Endothelial cell (in vitro differentiated cells): ENCODE data around the gene GPR18. TPM values are rescaled to one million over a fixed set of nuclear protein-coding genes. Genes with fewer than 3 reads are reported as not detected.

Experiments
- DNase-seq: peaks from one replicate; pipeline ENCODE4 v3.0.0; 2021; ENCODE audit warnings: low spot score
- H3K27ac Mint-ChIP-seq: one replicate; pipeline ENCODE4 v1.8.0; 2021; ENCODE audit warnings: mixed read lengths, inconsistent platforms; ENCODE audit not compliant: unreplicated experiment
- H3K27me3 Mint-ChIP-seq: one replicate; pipeline ENCODE4 v1.8.0; 2021; ENCODE audit warnings: mild to moderate bottlenecking, moderate library complexity, mixed read lengths, inconsistent platforms; ENCODE audit not compliant: unreplicated experiment
- H3K36me3 Mint-ChIP-seq: one replicate; pipeline ENCODE4 v1.8.0; 2021; ENCODE audit warnings: mild to moderate bottlenecking, low read depth, mixed read lengths, inconsistent platforms; ENCODE audit not compliant: unreplicated experiment
- H3K4me1 Mint-ChIP-seq: one replicate; pipeline ENCODE4 v1.8.0; 2021; ENCODE audit warnings: mild to moderate bottlenecking, mixed read lengths, inconsistent platforms; ENCODE audit not compliant: unreplicated experiment
- H3K4me3 Mint-ChIP-seq: one replicate; pipeline ENCODE4 v1.8.0; 2021; ENCODE audit warnings: mild to moderate bottlenecking, mixed read lengths, inconsistent platforms; ENCODE audit not compliant: unreplicated experiment
- H3K9me3 Mint-ChIP-seq: one replicate; pipeline ENCODE4 v1.8.0; 2021; ENCODE audit warnings: mixed read lengths, inconsistent platforms; ENCODE audit not compliant: unreplicated experiment
- total RNA-seq: library from RNA; stranded (reverse); fragmentation: NEBNext Ultra II Directional; extraction: Animal tissue kit (Norgen Biotek cat#: 25700); gene quantifications from one replicate; pipeline ENCODE4 v1.2.1, GENCODE V29; 2021; ENCODE audit not compliant: unreplicated experiment
- TF ChIP-seq, protein P1 (sequence below): fragments of 200-600 bp; sonication (generic); IDR thresholded peaks from one replicate; pipeline ENCODE4 v1.5.0; 2021; ENCODE audit warnings: antibody characterized with exemption; ENCODE audit not compliant: unreplicated experiment

GPR18 gene
- total RNA-seq, 1 donor from 2014 or later, result not detected

DNA sequence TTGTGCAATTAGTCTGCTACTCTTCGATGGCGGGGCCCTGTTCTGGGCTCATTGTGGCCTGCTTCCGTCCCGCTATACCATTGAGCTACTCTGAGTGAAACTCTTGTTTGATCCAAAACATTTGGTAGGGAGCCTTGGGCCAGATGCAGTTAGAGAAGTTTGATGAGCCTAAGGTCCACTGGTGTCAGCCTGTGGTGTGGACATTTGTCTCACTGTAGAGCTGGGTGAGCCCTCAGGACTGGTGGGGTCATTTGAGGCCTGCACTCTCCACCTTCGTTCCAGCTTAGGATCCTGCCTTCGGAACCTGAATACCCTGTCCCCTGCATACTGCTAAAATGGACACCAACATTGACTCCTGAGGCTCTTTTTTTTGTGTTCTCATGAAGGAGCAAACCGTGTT, 50.7 kb downstream of the GPR18 start:
- no peak overlapping the region for H3K27ac Mint-ChIP-seq
- peaks cover 16% of the 10 kb centered on the region for H3K36me3 Mint-ChIP-seq
- no peaks in the 10 kb centered on the region for H3K9me3 Mint-ChIP-seq
- H3K4me3 Mint-ChIP-seq, result no peak overlapping the region
- H3K4me1 Mint-ChIP-seq, result peaks cover 20% of the 10 kb centered on the region
- no peak for DNase-seq
- TF ChIP-seq, protein P1, sequence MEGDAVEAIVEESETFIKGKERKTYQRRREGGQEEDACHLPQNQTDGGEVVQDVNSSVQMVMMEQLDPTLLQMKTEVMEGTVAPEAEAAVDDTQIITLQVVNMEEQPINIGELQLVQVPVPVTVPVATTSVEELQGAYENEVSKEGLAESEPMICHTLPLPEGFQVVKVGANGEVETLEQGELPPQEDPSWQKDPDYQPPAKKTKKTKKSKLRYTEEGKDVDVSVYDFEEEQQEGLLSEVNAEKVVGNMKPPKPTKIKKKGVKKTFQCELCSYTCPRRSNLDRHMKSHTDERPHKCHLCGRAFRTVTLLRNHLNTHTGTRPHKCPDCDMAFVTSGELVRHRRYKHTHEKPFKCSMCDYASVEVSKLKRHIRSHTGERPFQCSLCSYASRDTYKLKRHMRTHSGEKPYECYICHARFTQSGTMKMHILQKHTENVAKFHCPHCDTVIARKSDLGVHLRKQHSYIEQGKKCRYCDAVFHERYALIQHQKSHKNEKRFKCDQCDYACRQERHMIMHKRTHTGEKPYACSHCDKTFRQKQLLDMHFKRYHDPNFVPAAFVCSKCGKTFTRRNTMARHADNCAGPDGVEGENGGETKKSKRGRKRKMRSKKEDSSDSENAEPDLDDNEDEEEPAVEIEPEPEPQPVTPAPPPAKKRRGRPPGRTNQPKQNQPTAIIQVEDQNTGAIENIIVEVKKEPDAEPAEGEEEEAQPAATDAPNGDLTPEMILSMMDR, result no peak
- peaks cover 12% of the 10 kb centered on the region for H3K27me3 Mint-ChIP-seq

DNA sequence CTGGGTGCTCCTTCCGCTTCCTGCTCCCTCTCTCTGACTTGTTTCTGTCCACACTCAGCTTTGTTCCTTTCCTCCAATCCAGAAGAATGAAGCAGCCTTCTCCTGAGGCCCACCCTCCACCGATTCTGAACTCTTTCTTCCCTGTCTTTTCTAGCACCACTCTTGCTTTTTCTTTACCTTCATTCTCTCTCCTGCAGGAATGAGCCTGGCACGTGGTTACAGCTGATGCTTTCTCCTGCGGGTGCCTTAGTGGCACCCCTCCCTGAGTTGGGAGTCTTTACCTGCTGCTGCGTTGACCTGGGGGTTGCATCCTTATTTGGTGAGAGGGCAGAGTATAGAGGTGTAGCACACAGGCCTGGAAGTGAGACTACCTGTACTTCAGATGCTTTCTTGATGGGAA, 51.3 kb downstream of the GPR18 start:
- H3K4me1 Mint-ChIP-seq, result peaks cover 22% of the 10 kb centered on the region
- H3K27me3 Mint-ChIP-seq, result peaks cover 12% of the 10 kb centered on the region
- TF ChIP-seq, protein P1, result no peak
- H3K36me3 Mint-ChIP-seq, result peaks cover 18% of the 10 kb centered on the region
- no peaks in the 10 kb centered on the region for H3K9me3 Mint-ChIP-seq
- DNase-seq, result no peak
- peak overlapping the region; percentile 8 for H3K27ac Mint-ChIP-seq
- no peak overlapping the region for H3K4me3 Mint-ChIP-seq

DNA sequence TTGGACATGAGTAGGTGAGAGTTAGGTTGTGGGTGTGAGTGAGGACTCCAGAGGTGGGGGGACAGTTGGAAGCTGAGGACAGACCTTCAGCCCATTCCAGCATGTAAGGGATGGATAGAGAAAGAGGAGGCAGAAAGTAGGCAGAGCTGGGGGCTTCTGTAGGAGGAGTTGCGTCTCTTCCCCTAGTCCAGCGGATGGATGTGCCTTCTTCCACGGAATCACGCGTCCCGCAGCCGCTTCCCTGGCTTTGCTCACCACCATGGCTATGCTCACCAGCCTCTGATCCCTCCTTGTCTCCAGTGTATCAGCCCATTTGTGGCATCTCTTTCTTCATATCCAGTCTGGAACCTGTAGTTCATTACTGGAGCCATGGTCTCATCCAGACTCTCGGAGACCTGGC, 52.0 kb downstream of the GPR18 start:
- Mint-ChIP-seq H3K4me3 (no peak overlapping the region), H3K27ac (no peak overlapping the region), H3K4me1 (peaks cover 23% of the 10 kb centered on the region), H3K9me3 (no peaks in the 10 kb centered on the region), H3K36me3 (peaks cover 15% of the 10 kb centered on the region), H3K27me3 (peaks cover 12% of the 10 kb centered on the region)
- TF ChIP-seq, protein P1, result no peak
- no peak for DNase-seq

DNA sequence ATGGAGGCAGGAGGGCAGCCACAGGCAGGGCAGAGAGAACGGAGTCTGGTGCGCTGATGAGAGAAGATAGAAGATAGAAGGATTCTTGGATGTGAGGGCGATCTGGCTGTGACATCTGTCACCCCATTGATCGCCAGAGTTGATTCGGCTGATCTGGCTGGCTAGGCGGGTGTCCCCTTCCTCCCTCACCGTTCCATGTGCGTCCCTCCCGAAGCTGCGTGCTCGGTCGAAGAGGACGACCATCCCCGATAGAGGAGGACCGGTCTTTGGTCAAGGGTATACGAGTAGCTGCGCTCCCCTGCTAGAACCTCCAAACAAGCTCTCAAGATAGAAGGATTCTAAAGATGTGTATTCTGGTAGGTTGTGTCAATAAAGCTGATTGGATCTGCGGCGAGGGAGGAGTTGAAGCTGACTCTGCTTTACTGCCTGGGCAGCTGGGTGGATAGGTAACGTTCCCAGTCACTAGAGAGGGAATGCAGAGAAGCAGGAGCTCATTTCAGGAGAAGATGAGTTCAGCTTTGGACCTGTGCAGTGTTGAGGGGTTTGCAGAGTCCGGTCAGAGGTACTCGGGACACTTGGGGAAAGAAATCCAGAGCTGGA, 52.5 kb downstream of the GPR18 start:
- DNase-seq, result no peak
- peaks cover 24% of the 10 kb centered on the region for H3K4me1 Mint-ChIP-seq
- no peaks in the 10 kb centered on the region for H3K9me3 Mint-ChIP-seq
- no peak overlapping the region for H3K27ac Mint-ChIP-seq
- H3K4me3 Mint-ChIP-seq, result no peak overlapping the region
- peaks cover 15% of the 10 kb centered on the region for H3K36me3 Mint-ChIP-seq
- H3K27me3 Mint-ChIP-seq, result peaks cover 12% of the 10 kb centered on the region
- TF ChIP-seq, protein P1, result no peak

Other genes with a start within 250 kb of the GPR18 start
- gene UBAC2, start 57.5 kb downstream of the GPR18 start, total RNA-seq, result 58.6 TPM
- not detected for gene GPR183, start 49.0 kb upstream of the GPR18 start, total RNA-seq
- gene TM9SF2, start 243.1 kb upstream of the GPR18 start, total RNA-seq, result 128 TPM